Measurements from ENCODE around the gene LCAT.

Gene LCAT

DNA sequence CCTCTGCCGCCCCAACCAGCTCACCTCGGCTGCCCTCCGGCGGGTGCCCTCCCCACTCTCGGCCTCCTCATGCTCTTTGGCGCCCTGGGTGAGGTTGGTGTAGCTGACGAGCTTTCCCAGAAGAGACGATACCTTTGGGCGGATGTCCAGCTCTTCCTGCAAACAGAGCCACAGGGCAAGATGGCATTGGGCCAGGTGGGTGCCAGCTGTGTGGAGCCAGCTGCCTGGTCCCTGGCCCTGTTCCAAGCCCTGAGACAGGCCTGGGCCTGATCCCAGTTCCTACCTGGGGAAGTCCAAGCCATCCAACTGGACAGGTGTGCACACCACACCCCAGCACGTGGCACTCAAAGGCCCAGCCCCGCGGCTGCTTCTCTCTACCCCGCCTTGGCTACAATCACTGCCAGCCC, 17.6 kb upstream of the LCAT start:
- H3K9me3 ChIP-seq (ENCODE audit: control insufficient read depth, low read length), result no peaks in the 10 kb centered on the region
- H3K27ac ChIP-seq (ENCODE audit: insufficient read depth, low read depth, low read length, poor library complexity, severe bottlenecking), result no peak overlapping the region
- H3K36me3 ChIP-seq (ENCODE audit: control insufficient read depth, insufficient read depth, low read length), result no peaks in the 10 kb centered on the region
- no peak overlapping the region for H3K4me3 ChIP-seq (ENCODE audit: insufficient read depth, low read depth, low read length)
- H3K4me1 ChIP-seq (ENCODE audit: control insufficient read depth, insufficient read depth, low read length), result peaks cover 7% of the 10 kb centered on the region
- no peaks in the 10 kb centered on the region for H3K27me3 ChIP-seq (ENCODE audit: control insufficient read depth, insufficient read depth, low read length, poor library complexity, severe bottlenecking)
- 93% methylated on average over 13 of the region's 13 CpGs for WGBS, 2 experiments

GRCh38 chr16:67959536-67960329, 15.8 kb upstream of the LCAT start:
- no peak overlapping the region for H3K4me3 ChIP-seq (ENCODE audit: insufficient read depth, low read depth, low read length)
- no peaks in the 10 kb centered on the region for H3K4me1 ChIP-seq (ENCODE audit: control insufficient read depth, insufficient read depth, low read length)
- H3K36me3 ChIP-seq (ENCODE audit: control insufficient read depth, insufficient read depth, low read length), result no peaks in the 10 kb centered on the region
- H3K27me3 ChIP-seq (ENCODE audit: control insufficient read depth, insufficient read depth, low read length, poor library complexity, severe bottlenecking), result no peaks in the 10 kb centered on the region
- no peaks in the 10 kb centered on the region for H3K9me3 ChIP-seq (ENCODE audit: control insufficient read depth, low read length)
- 88 to 90% methylated on average over 11 of the region's 11 CpGs for WGBS, 2 experiments
- no peak overlapping the region for H3K27ac ChIP-seq (ENCODE audit: insufficient read depth, low read depth, low read length, poor library complexity, severe bottlenecking)

DNA sequence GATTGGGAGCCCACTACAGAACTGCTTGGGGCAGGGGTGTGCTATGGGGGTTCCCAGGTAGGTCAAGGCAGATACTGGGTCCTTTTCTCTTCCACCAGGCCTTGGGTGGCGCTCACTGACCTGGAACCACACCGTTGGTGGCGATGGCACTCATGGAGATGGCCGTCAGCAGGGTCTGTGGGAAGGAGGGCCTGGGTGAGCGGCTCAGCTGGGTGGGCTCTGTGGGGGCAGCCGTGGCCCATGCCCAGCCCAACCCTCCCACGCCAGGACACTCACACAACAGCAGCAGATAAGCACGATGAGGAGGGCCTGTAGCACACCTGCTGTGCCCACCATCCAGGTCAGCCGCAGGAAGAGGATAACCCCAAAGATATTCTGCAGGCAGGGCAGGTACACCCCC, 13.7 kb upstream of the LCAT start:
- Histone ChIP-seq H3K27me3 (ENCODE audit: control insufficient read depth, insufficient read depth, low read length, poor library complexity, severe bottlenecking) (no peaks in the 10 kb centered on the region), H3K4me3 (ENCODE audit: insufficient read depth, low read depth, low read length) (no peak overlapping the region), H3K36me3 (ENCODE audit: control insufficient read depth, insufficient read depth, low read length) (no peaks in the 10 kb centered on the region), H3K27ac (ENCODE audit: insufficient read depth, low read depth, low read length, poor library complexity, severe bottlenecking) (no peak overlapping the region), H3K9me3 (ENCODE audit: control insufficient read depth, low read length) (no peaks in the 10 kb centered on the region), H3K4me1 (ENCODE audit: control insufficient read depth, insufficient read depth, low read length) (no peaks in the 10 kb centered on the region)
- 92 to 94% methylated on average over 9 of the region's 9 CpGs for WGBS, 2 experiments

DNA sequence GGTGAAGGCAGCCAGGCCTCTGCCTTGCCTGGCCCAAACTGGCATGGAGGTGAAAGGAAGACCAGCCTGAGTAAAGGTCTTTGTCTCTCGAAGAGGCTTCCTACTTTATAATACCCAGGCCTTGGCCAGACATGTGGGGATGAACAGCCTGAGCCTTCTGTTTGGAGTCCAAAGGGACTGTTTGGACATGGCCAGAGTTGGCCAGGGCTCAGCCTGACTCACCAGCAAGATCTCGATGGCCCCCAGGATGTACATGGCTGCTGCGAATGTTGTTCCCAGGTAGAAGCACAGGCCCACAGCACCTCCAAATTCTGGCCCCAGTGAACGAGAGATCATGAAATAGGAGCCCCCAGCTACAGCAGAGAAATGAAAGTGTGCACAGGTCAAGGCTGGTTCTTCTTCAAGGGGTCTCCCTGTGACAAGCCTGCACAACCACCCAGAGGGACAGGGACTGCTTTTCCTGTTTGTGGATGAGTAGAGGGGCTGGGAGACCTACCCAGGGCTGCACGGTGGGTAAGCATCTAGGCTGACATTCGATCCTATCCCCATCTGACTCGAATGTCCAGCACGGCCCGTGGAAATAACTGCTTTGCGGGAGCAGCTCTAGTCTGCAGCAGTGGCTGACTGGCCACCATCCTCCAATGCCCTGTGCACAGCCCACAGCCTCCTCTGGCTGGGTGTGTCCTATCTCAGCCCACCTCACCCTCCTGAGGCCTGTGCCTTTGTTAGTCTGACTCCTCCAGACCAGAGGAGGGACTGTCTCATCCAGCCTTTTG, 10.7 kb upstream of the LCAT start:
- no peaks in the 10 kb centered on the region for H3K9me3 ChIP-seq (ENCODE audit: control insufficient read depth, low read length)
- no peaks in the 10 kb centered on the region for H3K4me1 ChIP-seq (ENCODE audit: control insufficient read depth, insufficient read depth, low read length)
- 94 to 97% methylated on average over 10 of the region's 10 CpGs for WGBS, 2 experiments
- no peaks in the 10 kb centered on the region for H3K36me3 ChIP-seq (ENCODE audit: control insufficient read depth, insufficient read depth, low read length)
- no peak overlapping the region for H3K27ac ChIP-seq (ENCODE audit: insufficient read depth, low read depth, low read length, poor library complexity, severe bottlenecking)
- H3K27me3 ChIP-seq (ENCODE audit: control insufficient read depth, insufficient read depth, low read length, poor library complexity, severe bottlenecking), result no peaks in the 10 kb centered on the region
- H3K4me3 ChIP-seq (ENCODE audit: insufficient read depth, low read depth, low read length), result no peak overlapping the region

DNA sequence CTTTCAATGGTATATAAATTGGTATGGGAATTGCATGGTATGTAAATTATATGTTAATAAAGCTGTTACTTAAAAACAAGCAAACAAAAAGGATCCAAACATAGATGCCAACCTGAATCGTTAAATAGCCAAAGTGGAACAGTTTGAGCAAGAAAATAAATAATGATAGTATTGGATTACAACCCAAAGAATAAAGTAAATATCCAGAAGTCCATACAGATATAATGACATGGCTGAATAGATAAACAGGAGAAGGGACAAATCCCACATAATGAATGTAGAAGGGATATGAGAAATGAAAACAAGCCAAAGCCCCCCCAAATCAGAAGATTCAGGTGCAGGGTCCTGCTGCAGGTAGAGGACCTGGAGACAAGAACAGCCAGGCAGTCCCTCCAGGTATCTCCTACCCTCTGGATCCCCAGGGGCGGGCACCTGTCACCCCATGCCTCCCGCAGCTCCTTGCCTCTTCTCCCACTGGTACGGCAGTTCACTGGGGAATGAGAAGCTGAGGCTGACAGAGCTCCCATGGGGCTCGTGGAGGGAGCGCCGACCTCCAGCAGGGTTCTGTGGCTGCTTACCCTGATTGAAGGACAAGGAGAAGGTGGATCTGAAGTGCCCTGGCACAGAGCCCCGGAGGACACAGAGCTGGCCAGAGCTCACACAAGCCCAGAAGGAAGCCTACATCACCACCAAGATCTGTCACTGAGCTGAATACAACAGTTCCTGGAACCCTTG, 9.9 kb upstream of the LCAT start:
- Histone ChIP-seq H3K27me3 (ENCODE audit: control insufficient read depth, insufficient read depth, low read length, poor library complexity, severe bottlenecking) (no peaks in the 10 kb centered on the region), H3K4me1 (ENCODE audit: control insufficient read depth, insufficient read depth, low read length) (no peaks in the 10 kb centered on the region), H3K4me3 (ENCODE audit: insufficient read depth, low read depth, low read length) (no peak overlapping the region), H3K36me3 (ENCODE audit: control insufficient read depth, insufficient read depth, low read length) (no peaks in the 10 kb centered on the region), H3K9me3 (ENCODE audit: control insufficient read depth, low read length) (no peaks in the 10 kb centered on the region), H3K27ac (ENCODE audit: insufficient read depth, low read depth, low read length, poor library complexity, severe bottlenecking) (no peak overlapping the region)
- WGBS, 2 experiments, result 93 to 94% methylated on average over 7 of the region's 8 CpGs

- no peaks in the 10 kb centered on the region for H3K9me3 ChIP-seq (ENCODE audit: control insufficient read depth, low read length)
These were observed 7.6 kb upstream of the LCAT start for GRCh38 chr16:67951485-67951884.

DNA sequence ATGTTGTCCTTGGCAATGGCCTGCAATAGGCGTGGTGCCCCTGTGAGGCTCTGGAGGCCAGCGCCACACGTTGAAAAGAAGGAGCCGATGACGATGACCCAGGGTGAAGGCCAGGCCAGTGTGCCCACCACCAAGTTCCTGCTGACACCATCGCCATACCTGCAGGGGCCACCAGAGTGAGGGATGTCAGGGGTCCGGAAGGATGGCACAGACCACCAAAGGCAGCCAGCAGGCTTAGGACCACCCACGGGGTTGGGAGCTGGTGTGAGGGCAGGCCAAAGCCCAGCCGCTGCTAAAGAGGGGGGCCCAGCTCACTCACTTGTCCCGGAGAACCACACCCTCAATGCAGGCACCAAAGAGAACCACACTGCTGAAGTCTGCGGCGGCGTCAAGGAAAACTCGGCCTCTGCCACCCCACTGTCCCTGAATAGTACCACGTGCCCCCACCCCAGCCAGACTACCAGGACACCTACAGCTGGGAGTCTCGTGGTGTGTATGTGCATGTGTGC, 6.5 kb upstream of the LCAT start:
- 93% methylated on average over 16 of the region's 16 CpGs for WGBS, 2 experiments
- no peaks in the 10 kb centered on the region for H3K36me3 ChIP-seq (ENCODE audit: control insufficient read depth, insufficient read depth, low read length)
- H3K4me1 ChIP-seq (ENCODE audit: control insufficient read depth, insufficient read depth, low read length), result no peaks in the 10 kb centered on the region
- H3K27ac ChIP-seq (ENCODE audit: insufficient read depth, low read depth, low read length, poor library complexity, severe bottlenecking), result no peak overlapping the region
- H3K27me3 ChIP-seq (ENCODE audit: control insufficient read depth, insufficient read depth, low read length, poor library complexity, severe bottlenecking), result no peaks in the 10 kb centered on the region
- H3K4me3 ChIP-seq (ENCODE audit: insufficient read depth, low read depth, low read length), result no peak overlapping the region
- H3K9me3 ChIP-seq (ENCODE audit: control insufficient read depth, low read length), result no peaks in the 10 kb centered on the region

More at GRCh38 chr16:67951485-67951884, 7.6 kb upstream of the LCAT start:
- 93 to 94% methylated on average over 12 of the region's 12 CpGs for WGBS, 2 experiments
- Histone ChIP-seq H3K27me3 (ENCODE audit: control insufficient read depth, insufficient read depth, low read length, poor library complexity, severe bottlenecking) (no peaks in the 10 kb centered on the region), H3K27ac (ENCODE audit: insufficient read depth, low read depth, low read length, poor library complexity, severe bottlenecking) (no peak overlapping the region), H3K4me3 (ENCODE audit: insufficient read depth, low read depth, low read length) (no peak overlapping the region), H3K36me3 (ENCODE audit: control insufficient read depth, insufficient read depth, low read length) (no peaks in the 10 kb centered on the region), H3K4me1 (ENCODE audit: control insufficient read depth, insufficient read depth, low read length) (no peaks in the 10 kb centered on the region)

GRCh38 chr16:67949645-67950044, 5.7 kb upstream of the LCAT start:
- Histone ChIP-seq H3K9me3 (ENCODE audit: control insufficient read depth, low read length) (no peaks in the 10 kb centered on the region), H3K27me3 (ENCODE audit: control insufficient read depth, insufficient read depth, low read length, poor library complexity, severe bottlenecking) (no peaks in the 10 kb centered on the region), H3K36me3 (ENCODE audit: control insufficient read depth, insufficient read depth, low read length) (no peaks in the 10 kb centered on the region), H3K27ac (ENCODE audit: insufficient read depth, low read depth, low read length, poor library complexity, severe bottlenecking) (no peak overlapping the region), H3K4me1 (ENCODE audit: control insufficient read depth, insufficient read depth, low read length) (peaks cover 5% of the 10 kb centered on the region), H3K4me3 (ENCODE audit: insufficient read depth, low read depth, low read length) (no peak overlapping the region)
- 94 to 97% methylated on average over 11 of the region's 11 CpGs for WGBS, 2 experiments

DNA sequence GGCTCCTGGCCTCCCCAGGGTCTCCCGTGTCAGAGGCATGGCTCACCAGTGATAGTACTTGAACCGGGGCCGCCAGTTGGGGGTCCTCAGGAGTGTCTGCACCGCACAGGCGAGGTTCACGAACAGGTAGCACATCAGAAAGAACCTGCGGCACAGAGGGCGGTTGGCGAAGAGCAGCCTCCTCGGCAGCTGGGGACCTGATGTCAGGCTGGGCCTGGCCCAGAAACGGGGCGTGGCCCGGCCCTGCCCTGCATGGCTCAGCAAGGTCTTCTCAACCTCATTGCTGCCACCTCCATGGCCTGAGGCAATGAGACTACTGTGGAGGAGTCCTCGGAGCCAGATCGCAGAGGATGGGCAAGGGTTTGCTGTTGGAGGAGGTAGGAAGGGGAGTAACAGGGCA, 4.1 kb upstream of the LCAT start:
- Histone ChIP-seq H3K36me3 (ENCODE audit: control insufficient read depth, insufficient read depth, low read length) (no peaks in the 10 kb centered on the region), H3K27me3 (ENCODE audit: control insufficient read depth, insufficient read depth, low read length, poor library complexity, severe bottlenecking) (no peaks in the 10 kb centered on the region), H3K27ac (ENCODE audit: insufficient read depth, low read depth, low read length, poor library complexity, severe bottlenecking) (no peak overlapping the region), H3K4me1 (ENCODE audit: control insufficient read depth, insufficient read depth, low read length) (peaks cover 19% of the 10 kb centered on the region), H3K9me3 (ENCODE audit: control insufficient read depth, low read length) (no peaks in the 10 kb centered on the region), H3K4me3 (ENCODE audit: insufficient read depth, low read depth, low read length) (no peak overlapping the region)
- 95% methylated on average over 15 of the region's 15 CpGs for WGBS, 2 experiments

All from ectodermal cell (in vitro differentiated cells).